ENCODE results near the gene PTPRN2.

Gene PTPRN2

GRCh38 chr7:157907091-157907490, 680.5 kb downstream of the PTPRN2 start:
- no peak for DNase-seq (ENCODE audit: low read depth)
- no peak overlapping the region for H3K4me3 ChIP-seq (ENCODE audit: low read depth, low read length)
- TF ChIP-seq MAX (IDR thresholded peaks at IDR 0.05; ENCODE audit: low read depth, low read length) (no peak), MYC (IDR thresholded peaks at IDR 0.05; ENCODE audit: low read depth, low read length) (no peak), POLR2A (IDR thresholded peaks at IDR 0.05; ENCODE audit: extremely low read depth, insufficient read length) (no peak), CTCF (IDR thresholded peaks at IDR 0.05; ENCODE audit: low read depth, low read length) (no peak)

- DNase-seq (ENCODE audit: low read depth): no peak
- H3K4me3 ChIP-seq (ENCODE audit: low read depth, low read length): no peak overlapping the region
- TF ChIP-seq MAX (IDR thresholded peaks at IDR 0.05; ENCODE audit: low read depth, low read length) (no peak), MYC (IDR thresholded peaks at IDR 0.05; ENCODE audit: low read depth, low read length) (no peak), CTCF (IDR thresholded peaks at IDR 0.05; ENCODE audit: low read depth, low read length) (no peak), POLR2A (IDR thresholded peaks at IDR 0.05; ENCODE audit: extremely low read depth, insufficient read length) (no peak)
These were observed 681.0 kb downstream of the PTPRN2 start for GRCh38 chr7:157906583-157906982.

GRCh38 chr7:157905651-157906461, 681.8 kb downstream of the PTPRN2 start:
- DNase-seq (ENCODE audit: low read depth): no peak
- no peak overlapping the region for H3K4me3 ChIP-seq (ENCODE audit: low read depth, low read length)
- no peak for TF ChIP-seq MYC (IDR thresholded peaks at IDR 0.05; ENCODE audit: low read depth, low read length)
- no peak for TF ChIP-seq CTCF (IDR thresholded peaks at IDR 0.05; ENCODE audit: low read depth, low read length)
- no peak for TF ChIP-seq MAX (IDR thresholded peaks at IDR 0.05; ENCODE audit: low read depth, low read length)
- no peak for TF ChIP-seq POLR2A (IDR thresholded peaks at IDR 0.05; ENCODE audit: extremely low read depth, insufficient read length)

GRCh38 chr7:157904866-157905570, 682.6 kb downstream of the PTPRN2 start:
- DNase-seq (ENCODE audit: low read depth): no peak
- TF ChIP-seq CTCF (IDR thresholded peaks at IDR 0.05; ENCODE audit: low read depth, low read length) (no peak), MAX (IDR thresholded peaks at IDR 0.05; ENCODE audit: low read depth, low read length) (no peak), POLR2A (IDR thresholded peaks at IDR 0.05; ENCODE audit: extremely low read depth, insufficient read length) (no peak), MYC (IDR thresholded peaks at IDR 0.05; ENCODE audit: low read depth, low read length) (no peak)
- H3K4me3 ChIP-seq (ENCODE audit: low read depth, low read length): no peak overlapping the region

- H3K4me3 ChIP-seq (ENCODE audit: low read depth, low read length): no peak overlapping the region
- DNase-seq (ENCODE audit: low read depth): no peak
- TF ChIP-seq POLR2A (IDR thresholded peaks at IDR 0.05; ENCODE audit: extremely low read depth, insufficient read length) (no peak), MYC (IDR thresholded peaks at IDR 0.05; ENCODE audit: low read depth, low read length) (no peak), MAX (IDR thresholded peaks at IDR 0.05; ENCODE audit: low read depth, low read length) (no peak), CTCF (IDR thresholded peaks at IDR 0.05; ENCODE audit: low read depth, low read length) (no peak)
These were observed 683.3 kb downstream of the PTPRN2 start for GRCh38 chr7:157904211-157904865.
